ENCODE results near the gene CHURC1.

Gene CHURC1

GRCh38 chr14:64956697-64957406, 42.6 kb downstream of the CHURC1 start:
- DNase-seq (ENCODE audit: low read depth in 2 of 2): no peak

GRCh38 chr14:64958201-64958600, 43.9 kb downstream of the CHURC1 start:
- DNase-seq (ENCODE audit: low read depth in 2 of 2): no peak

GRCh38 chr14:64958743-64959142, 44.5 kb downstream of the CHURC1 start:
- no peak for DNase-seq (ENCODE audit: low read depth in 2 of 2)

- DNase-seq (ENCODE audit: low read depth in 2 of 2): no peak
Measured at GRCh38 chr14:64960762-64961276, 46.6 kb downstream of the CHURC1 start.

GRCh38 chr14:64963611-64964010, 49.4 kb downstream of the CHURC1 start:
- DNase-seq (ENCODE audit: low read depth in 2 of 2): no peak

GRCh38 chr14:64965356-64966000, 51.2 kb downstream of the CHURC1 start:
- DNase-seq (ENCODE audit: low read depth in 2 of 2): no peak

- no peak for DNase-seq (ENCODE audit: low read depth in 2 of 2)
Measured at GRCh38 chr14:64966976-64967375, 52.7 kb downstream of the CHURC1 start.

- DNase-seq (ENCODE audit: low read depth in 2 of 2): no peak
Measured at GRCh38 chr14:64968167-64968566, 53.9 kb downstream of the CHURC1 start.

GRCh38 chr14:64968651-64969050, 54.4 kb downstream of the CHURC1 start:
- no peak for DNase-seq (ENCODE audit: low read depth in 2 of 2)

GRCh38 chr14:64970041-64970440, 55.8 kb downstream of the CHURC1 start:
- DNase-seq (ENCODE audit: low read depth in 2 of 2): no peak

- no peak for DNase-seq (ENCODE audit: low read depth in 2 of 2)
Measured at GRCh38 chr14:64970776-64971477, 56.7 kb downstream of the CHURC1 start.

GRCh38 chr14:64971491-64971942, 57.3 kb downstream of the CHURC1 start:
- no peak for DNase-seq (ENCODE audit: low read depth in 2 of 2)

- no peak for DNase-seq (ENCODE audit: low read depth in 2 of 2)
Measured at GRCh38 chr14:64971943-64972791, 57.9 kb downstream of the CHURC1 start, which contains the start of gene RAB15. RAB15 (minus strand) TSS chr14:64972336; CDS start chr14:64972076, 260 bp downstream.

- no peak for DNase-seq (ENCODE audit: low read depth in 2 of 2)
Measured at GRCh38 chr14:64973026-64973442, 58.8 kb downstream of the CHURC1 start.

- no peak for DNase-seq (ENCODE audit: low read depth in 2 of 2)
Measured at GRCh38 chr14:64973826-64974225, 59.6 kb downstream of the CHURC1 start.

- no peak for DNase-seq (ENCODE audit: low read depth in 2 of 2)
Measured at GRCh38 chr14:64974563-64974962, 60.3 kb downstream of the CHURC1 start.

GRCh38 chr14:64979336-64980074, 65.2 kb downstream of the CHURC1 start:
- no peak for DNase-seq (ENCODE audit: low read depth in 2 of 2)

- no peak for DNase-seq (ENCODE audit: low read depth in 2 of 2)
Measured at GRCh38 chr14:64983439-64984310, 69.4 kb downstream of the CHURC1 start.
